ENCODE results near the gene CRELD1.

- TF ChIP-seq CTCF (IDR thresholded peaks at IDR 0.05) (no peak), EP300 (IDR thresholded peaks at IDR 0.05) (no peak)
These were observed 23.6 kb downstream of the CRELD1 start for GRCh38 chr3:9957214-9957613.
